ENCODE data around the gene TMEM221. TPM values are rescaled to one million over a fixed set of nuclear protein-coding genes. Genes with fewer than 3 reads are reported as not detected.

Gene TMEM221
- total RNA-seq, 1 donor from 2014 or later: 0.49 TPM

GRCh38 chr19:17469092-17469480, 20.6 kb upstream of the TMEM221 start:
- no peak for TF ChIP-seq CTCF (IDR thresholded peaks at IDR 0.05)
- TF ChIP-seq POLR2AphosphoS5 (IDR thresholded peaks at IDR 0.05; ENCODE audit: insufficient read depth in 1 of 2, low read depth in 1 of 2): no peak
- TF ChIP-seq POLR2A (IDR thresholded peaks at IDR 0.05): no peak
- peak overlapping the region; percentile 82 to 94 for H3K4me3 ChIP-seq
- intact Hi-C loops (cut with DNase I): no loop called here
- no peaks in the 10 kb centered on the region for H3K9me3 ChIP-seq
- no peaks in the 10 kb centered on the region for H3K27me3 ChIP-seq
- H3K4me1 ChIP-seq: peaks cover 26% of the 10 kb centered on the region
- no peak for DNase-seq (ENCODE audit: extremely low spot score in 2 of 2)
- H3K36me3 ChIP-seq: no peaks in the 10 kb centered on the region
- H3K27ac ChIP-seq: peak overlapping the region; percentile 93

- DNase-seq (ENCODE audit: extremely low spot score in 2 of 2): peak in 1 of 2 donors; percentile 89
- Histone ChIP-seq H3K4me3 (peak overlapping the region; percentile 82 to 94), H3K9me3 (no peaks in the 10 kb centered on the region), H3K36me3 (no peaks in the 10 kb centered on the region), H3K27me3 (no peaks in the 10 kb centered on the region), H3K27ac (peak overlapping the region; percentile 93), H3K4me1 (peaks cover 26% of the 10 kb centered on the region)
- no peak for TF ChIP-seq POLR2AphosphoS5 (IDR thresholded peaks at IDR 0.05; ENCODE audit: insufficient read depth in 1 of 2, low read depth in 1 of 2)
- TF ChIP-seq POLR2A (IDR thresholded peaks at IDR 0.05): no peak
- no peak for TF ChIP-seq CTCF (IDR thresholded peaks at IDR 0.05)
- intact Hi-C loops (cut with DNase I): no loop called here
These were observed 20.0 kb upstream of the TMEM221 start for GRCh38 chr19:17468302-17469091.

GRCh38 chr19:17467471-17468301, 19.2 kb upstream of the TMEM221 start:
- no peaks in the 10 kb centered on the region for H3K36me3 ChIP-seq
- peaks cover 26% of the 10 kb centered on the region for H3K4me1 ChIP-seq
- H3K27ac ChIP-seq: peak overlapping the region; percentile 93
- H3K4me3 ChIP-seq: no peak overlapping the region
- H3K27me3 ChIP-seq: no peaks in the 10 kb centered on the region
- intact Hi-C loops (cut with DNase I): no loop called here
- no peaks in the 10 kb centered on the region for H3K9me3 ChIP-seq
- TF ChIP-seq POLR2A (IDR thresholded peaks at IDR 0.05): no peak
- TF ChIP-seq POLR2AphosphoS5 (IDR thresholded peaks at IDR 0.05; ENCODE audit: insufficient read depth in 1 of 2, low read depth in 1 of 2): no peak
- TF ChIP-seq CTCF (IDR thresholded peaks at IDR 0.05): no peak
- no peak for DNase-seq (ENCODE audit: extremely low spot score in 2 of 2)

GRCh38 chr19:17466487-17466850, 18.0 kb upstream of the TMEM221 start:
- no peaks in the 10 kb centered on the region for H3K36me3 ChIP-seq
- intact Hi-C loops (cut with DNase I): no loop called here
- H3K27me3 ChIP-seq: no peaks in the 10 kb centered on the region
- H3K4me1 ChIP-seq: peaks cover 19% of the 10 kb centered on the region
- no peak for TF ChIP-seq POLR2AphosphoS5 (IDR thresholded peaks at IDR 0.05; ENCODE audit: insufficient read depth in 1 of 2, low read depth in 1 of 2)
- TF ChIP-seq POLR2A (IDR thresholded peaks at IDR 0.05): no peak
- no peak for TF ChIP-seq CTCF (IDR thresholded peaks at IDR 0.05)
- no peak for DNase-seq (ENCODE audit: extremely low spot score in 2 of 2)
- no peak overlapping the region for H3K27ac ChIP-seq
- H3K9me3 ChIP-seq: no peaks in the 10 kb centered on the region
- no peak overlapping the region for H3K4me3 ChIP-seq
